ENCODE measurements around the gene ASPSCR1.
A peak's percentile ranks its signal among the peaks of the same experiment; 100 is the strongest.

ASPSCR1 gene

GRCh38 chr17:82050761-82051641 lies 73.6 kb downstream of the ASPSCR1 start:
- no peaks in the 10 kb centered on the region for H3K9me3 ChIP-seq (ENCODE audit: severe bottlenecking)
- H3K27ac ChIP-seq (ENCODE audit: poor library complexity, severe bottlenecking) = peak overlapping the region; percentile 49
- DNase-seq (ENCODE audit: low spot score) (no peak), ATAC-seq (ENCODE audit: low read depth) (no peak)
- H3K36me3 ChIP-seq (ENCODE audit: low read depth) = peaks cover 65% of the 10 kb centered on the region
- H3K4me1 ChIP-seq (ENCODE audit: insufficient read depth, poor library complexity, severe bottlenecking) = peaks cover 5% of the 10 kb centered on the region
- H3K4me3 ChIP-seq (ENCODE audit: severe bottlenecking) = peak overlapping the region; percentile 99
- no peak for TF ChIP-seq CTCF (IDR thresholded peaks at IDR 0.05; ENCODE audit: poor library complexity, severe bottlenecking)
- no peaks in the 10 kb centered on the region for H3K27me3 ChIP-seq (ENCODE audit: insufficient read depth, poor library complexity, severe bottlenecking)

GRCh38 chr17:82051776-82052637 lies 74.6 kb downstream of the ASPSCR1 start, which contains the start of the genes GPS1 and RFNG:
TSS of gene GPS1 (plus strand) at chr17:82051898. CDS start at chr17:82051932, 34 bp downstream.
TSS of gene RFNG (minus strand) at chr17:82051811. CDS start at chr17:82051766, 45 bp downstream.
- Histone ChIP-seq H3K27ac (ENCODE audit: poor library complexity, severe bottlenecking) (peak within 1 kb of the TSS; percentile 49), H3K36me3 (ENCODE audit: low read depth) (peaks cover 72% of the 10 kb centered on the region), H3K4me3 (ENCODE audit: severe bottlenecking) (peak within 1 kb of the TSS; percentile 99), H3K9me3 (ENCODE audit: severe bottlenecking) (no peaks in the 10 kb centered on the region), H3K27me3 (ENCODE audit: insufficient read depth, poor library complexity, severe bottlenecking) (no peaks in the 10 kb centered on the region), H3K4me1 (ENCODE audit: insufficient read depth, poor library complexity, severe bottlenecking) (peaks cover 5% of the 10 kb centered on the region)
- TF ChIP-seq CTCF (IDR thresholded peaks at IDR 0.05; ENCODE audit: poor library complexity, severe bottlenecking) = no peak
- ATAC-seq (ENCODE audit: low read depth) (peak; percentile 65), DNase-seq (ENCODE audit: low spot score) (no peak)

GRCh38 chr17:82052638-82053059 lies 75.2 kb downstream of the ASPSCR1 start:
- DNase-seq (ENCODE audit: low spot score) = no peak
- peak overlapping the region; percentile 99 for H3K4me3 ChIP-seq (ENCODE audit: severe bottlenecking)
- H3K9me3 ChIP-seq (ENCODE audit: severe bottlenecking) = no peaks in the 10 kb centered on the region
- H3K4me1 ChIP-seq (ENCODE audit: insufficient read depth, poor library complexity, severe bottlenecking) = peaks cover 5% of the 10 kb centered on the region
- H3K36me3 ChIP-seq (ENCODE audit: low read depth) = peaks cover 72% of the 10 kb centered on the region
- no peak for TF ChIP-seq CTCF (IDR thresholded peaks at IDR 0.05; ENCODE audit: poor library complexity, severe bottlenecking)
- H3K27ac ChIP-seq (ENCODE audit: poor library complexity, severe bottlenecking) = peak overlapping the region; percentile 49
- H3K27me3 ChIP-seq (ENCODE audit: insufficient read depth, poor library complexity, severe bottlenecking) = no peaks in the 10 kb centered on the region
- no peak; the same call in 2 of the 3 replicates for ATAC-seq (ENCODE audit: low read depth)

GRCh38 chr17:82053130-82053529 lies 75.7 kb downstream of the ASPSCR1 start:
- H3K4me1 ChIP-seq (ENCODE audit: insufficient read depth, poor library complexity, severe bottlenecking) = peaks cover 5% of the 10 kb centered on the region
- ATAC-seq (ENCODE audit: low read depth) (no peak), DNase-seq (ENCODE audit: low spot score) (no peak)
- no peak for TF ChIP-seq CTCF (IDR thresholded peaks at IDR 0.05; ENCODE audit: poor library complexity, severe bottlenecking)
- H3K27me3 ChIP-seq (ENCODE audit: insufficient read depth, poor library complexity, severe bottlenecking) = no peaks in the 10 kb centered on the region
- H3K9me3 ChIP-seq (ENCODE audit: severe bottlenecking) = no peaks in the 10 kb centered on the region
- peaks cover 72% of the 10 kb centered on the region for H3K36me3 ChIP-seq (ENCODE audit: low read depth)
- H3K4me3 ChIP-seq (ENCODE audit: severe bottlenecking) = peak overlapping the region; percentile 99
- no peak overlapping the region for H3K27ac ChIP-seq (ENCODE audit: poor library complexity, severe bottlenecking)
